Keratinocyte (primary cell): ENCODE results near the gene FAM163A.

Experiments
- CTCF ChIP-seq, 3 experiments: IDR thresholded peaks in 1 of 3; conservative IDR thresholded peaks in 1 of 3; optimal IDR thresholded peaks in 1 of 3; 2 replicates in 2 of 3; 3 replicates in 1 of 3; pipeline versions ENCODE3 to v1.5.1; 2011; ENCODE audit warnings: low read length in 3 of 3, mild to moderate bottlenecking in 3 of 3, moderate library complexity in 2 of 3, control low read depth in 1 of 3, inconsistent platforms in 1 of 3; ENCODE audit not compliant: insufficient read depth in 2 of 3; ENCODE audit errors: extremely low read depth in 1 of 3
- EZH2 ChIP-seq: IDR thresholded peaks from one replicate; pipeline ENCODE4 v1.6.1; 2012; ENCODE audit warnings: inconsistent platforms, mild to moderate bottlenecking, low read length, moderate library complexity

- no peak for TF ChIP-seq CTCF (optimal IDR thresholded peaks at IDR 0.05 in 1 of 3, IDR thresholded peaks at IDR 0.05 in 1 of 3, conservative IDR thresholded peaks at IDR 0.05 in 1 of 3; ENCODE audit: extremely low read depth in 1 of 3, insufficient read depth in 2 of 3, low read length in 3 of 3)
- TF ChIP-seq EZH2: no peak
Measured at GRCh38 chr1:179803918-179804317, 60.8 kb downstream of the FAM163A start.
